Fibroblast of lung (primary cell): Measurements from ENCODE around the gene RAB25. TPM values are rescaled to one million over a fixed set of nuclear protein-coding genes. Genes with fewer than 3 reads are reported as not detected.
"Not testable (repeated sequence)": the region's sequence is repeated elsewhere in the genome, so short reads cannot be mapped to it uniquely, and the experiment has no call there.

Experiments used
- DNase-seq, 2 donors: peaks; one replicate each; pipeline versions ENCODE4 v3.0.0 to v3.0.0-alpha.2; 2010; ENCODE audit warnings: low read depth in 2 of 2
- H2AFZ ChIP-seq: 2 replicates; pipeline ENCODE4 v1.5.1; 2012; ENCODE audit warnings: low read length, control low read depth, inconsistent platforms
- H3K27ac ChIP-seq: 2 replicates; pipeline ENCODE4 v1.5.1; 2011; ENCODE audit warnings: low read length, control low read depth; ENCODE audit not compliant: insufficient read depth
- H3K27me3 ChIP-seq: 2 replicates; pipeline ENCODE4 v1.5.1; 2011; ENCODE audit warnings: mild to moderate bottlenecking, low read length; ENCODE audit not compliant: control insufficient read depth, insufficient read depth
- H3K36me3 ChIP-seq: 2 replicates; pipeline ENCODE4 v1.5.1; 2011; ENCODE audit warnings: low read length; ENCODE audit not compliant: control insufficient read depth, insufficient read depth
- H3K4me1 ChIP-seq: 2 replicates; pipeline ENCODE4 v1.5.1; 2011; ENCODE audit warnings: low read length; ENCODE audit not compliant: control insufficient read depth, insufficient read depth; ENCODE audit errors: extremely low read depth
- H3K4me2 ChIP-seq: 2 replicates; pipeline ENCODE4 v1.5.1; 2011; ENCODE audit warnings: low read length, control low read depth; ENCODE audit not compliant: insufficient read depth; ENCODE audit errors: extremely low read depth
- H3K4me3 ChIP-seq, 4 experiments: fragments of 200-600 bp in 1 of 4; sonication (generic) in 1 of 4; replicated peaks in 1 of 4; 2 replicates each; pipeline ENCODE4 v1.5.1; 2011 to 2016; ENCODE audit warnings: low read length in 4 of 4, low read depth in 3 of 4, mild to moderate bottlenecking in 3 of 4, control low read depth in 2 of 4, inconsistent platforms in 1 of 4, mixed read lengths in 1 of 4; ENCODE audit not compliant: insufficient read depth in 1 of 4; ENCODE audit errors: control extremely low read depth in 1 of 4
- H3K79me2 ChIP-seq: 2 replicates; pipeline ENCODE4 v1.5.1; 2012; ENCODE audit warnings: mild to moderate bottlenecking, low read length, inconsistent platforms; ENCODE audit not compliant: control insufficient read depth, insufficient read depth
- H3K9ac ChIP-seq: 2 replicates; pipeline ENCODE4 v1.5.1; 2011; ENCODE audit warnings: mild to moderate bottlenecking, low read length, control low read depth; ENCODE audit not compliant: insufficient read depth
- H3K9me3 ChIP-seq: 2 replicates; pipeline ENCODE4 v1.5.1; 2012; ENCODE audit warnings: low read depth, low read length; ENCODE audit not compliant: control insufficient read depth, insufficient read depth
- H4K20me1 ChIP-seq: 2 replicates; pipeline ENCODE4 v1.5.1; 2011; ENCODE audit warnings: low read length; ENCODE audit not compliant: control insufficient read depth, insufficient read depth; ENCODE audit errors: extremely low read depth
- EZH2 ChIP-seq: IDR thresholded peaks from 2 replicates; pipeline ENCODE4 v1.5.1; 2012; ENCODE audit warnings: low read length, control low read depth, mild to moderate bottlenecking; ENCODE audit errors: missing control alignments
- polyA plus RNA-seq, 2 donors: library from polyadenylated mRNA; depleted of rRNA in 1 of 2; stranded (reverse) in 1 of 2; unstranded in 1 of 2; fragments of >200 nt; gene quantifications; 2 replicates each; pipeline ENCODE4 v1.2.1, GENCODE V29; 2011 to 2012; ENCODE audit warnings: missing spikeins in 1 of 2
- total RNA-seq: library from RNA; depleted of rRNA; stranded (reverse); fragments of >200 nt; gene quantifications from 2 replicates; pipeline ENCODE4 v1.2.1, GENCODE V29; 2014
- TF ChIP-seq, protein P1 (sequence below), 2 donors: IDR thresholded peaks in 1 of 2; conservative IDR thresholded peaks in 1 of 2; 1 replicate in 1 of 2; 2 replicates in 1 of 2; pipeline ENCODE4 v1.5.1; 2011 to 2012; ENCODE audit warnings: low read length in 2 of 2, control low read depth in 1 of 2, inconsistent platforms in 1 of 2, low read depth in 1 of 2, mild to moderate bottlenecking in 1 of 2

RAB25 gene
- total and polyA plus RNA-seq, 2 donors (not counting 1 experiment from before 2014, with no cell fraction given), result not detected

DNA sequence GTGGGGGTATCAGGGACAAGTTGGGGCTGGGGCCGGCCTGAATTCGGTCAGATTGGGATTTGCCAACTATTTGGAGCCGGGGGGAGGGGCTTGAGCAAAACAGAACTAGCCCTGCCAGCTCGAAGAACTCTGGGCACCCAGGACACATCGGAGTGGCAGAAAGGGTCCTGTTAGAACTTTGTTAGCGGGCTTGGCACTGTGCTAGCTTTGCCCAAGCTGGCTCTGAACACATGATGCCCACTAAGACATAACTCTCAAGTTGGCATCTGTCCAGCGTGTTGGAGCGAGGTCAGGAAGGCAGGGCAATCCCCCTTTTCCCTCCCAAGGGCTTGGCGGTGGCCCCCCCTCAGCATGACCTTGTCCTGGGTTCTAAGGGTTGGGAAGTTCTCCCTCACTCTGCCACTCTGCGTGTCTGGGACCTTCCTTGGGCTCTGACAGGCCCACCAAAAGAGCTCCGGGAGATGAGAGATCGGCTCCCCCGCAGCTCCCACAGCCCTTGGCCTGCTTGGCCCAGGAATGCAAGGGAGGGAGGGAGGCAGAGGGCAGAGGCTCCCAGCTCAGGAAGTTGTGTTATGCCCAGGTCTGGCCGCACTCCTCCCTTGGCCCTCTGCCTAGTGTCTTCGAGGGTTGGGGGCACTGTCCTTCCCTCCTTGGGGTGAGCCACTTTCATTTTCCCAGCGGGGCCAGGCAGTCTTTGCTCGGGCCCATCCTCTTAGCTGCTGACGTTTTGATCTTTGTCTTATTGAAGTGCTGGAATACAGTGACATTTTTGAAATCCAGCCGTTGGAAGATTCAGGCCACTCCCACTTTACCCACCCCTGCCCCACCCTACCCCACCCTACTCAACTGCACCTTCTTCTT, 54.8 kb downstream of the RAB25 start:
- peak overlapping the region; percentile 100 for H3K9ac ChIP-seq
- H3K36me3 ChIP-seq, result peaks cover 4% of the 10 kb centered on the region
- TF ChIP-seq, protein P1, sequence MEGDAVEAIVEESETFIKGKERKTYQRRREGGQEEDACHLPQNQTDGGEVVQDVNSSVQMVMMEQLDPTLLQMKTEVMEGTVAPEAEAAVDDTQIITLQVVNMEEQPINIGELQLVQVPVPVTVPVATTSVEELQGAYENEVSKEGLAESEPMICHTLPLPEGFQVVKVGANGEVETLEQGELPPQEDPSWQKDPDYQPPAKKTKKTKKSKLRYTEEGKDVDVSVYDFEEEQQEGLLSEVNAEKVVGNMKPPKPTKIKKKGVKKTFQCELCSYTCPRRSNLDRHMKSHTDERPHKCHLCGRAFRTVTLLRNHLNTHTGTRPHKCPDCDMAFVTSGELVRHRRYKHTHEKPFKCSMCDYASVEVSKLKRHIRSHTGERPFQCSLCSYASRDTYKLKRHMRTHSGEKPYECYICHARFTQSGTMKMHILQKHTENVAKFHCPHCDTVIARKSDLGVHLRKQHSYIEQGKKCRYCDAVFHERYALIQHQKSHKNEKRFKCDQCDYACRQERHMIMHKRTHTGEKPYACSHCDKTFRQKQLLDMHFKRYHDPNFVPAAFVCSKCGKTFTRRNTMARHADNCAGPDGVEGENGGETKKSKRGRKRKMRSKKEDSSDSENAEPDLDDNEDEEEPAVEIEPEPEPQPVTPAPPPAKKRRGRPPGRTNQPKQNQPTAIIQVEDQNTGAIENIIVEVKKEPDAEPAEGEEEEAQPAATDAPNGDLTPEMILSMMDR (conservative IDR thresholded peaks at IDR 0.05 in 1 of 2, IDR thresholded peaks at IDR 0.05 in 1 of 2; ENCODE audit: low read depth in 1 of 2, low read length in 2 of 2), result no peak
- TF ChIP-seq EZH2, result no peak
- peaks cover 3% of the 10 kb centered on the region for H4K20me1 ChIP-seq
- H3K27ac ChIP-seq, result peak overlapping the region; percentile 99
- H3K79me2 ChIP-seq, result peaks cover 63% of the 10 kb centered on the region
- no peaks in the 10 kb centered on the region for H3K9me3 ChIP-seq
- peak overlapping the region; percentile 91 to 100 (median 96) for H3K4me3 ChIP-seq
- peak overlapping the region; percentile 66 for H3K4me2 ChIP-seq
- no peak overlapping the region for H2AFZ ChIP-seq
- DNase-seq, result peak; percentile 56 to 71
- H3K4me1 ChIP-seq, result peaks cover 28% of the 10 kb centered on the region
- H3K27me3 ChIP-seq, result no peaks in the 10 kb centered on the region

DNA sequence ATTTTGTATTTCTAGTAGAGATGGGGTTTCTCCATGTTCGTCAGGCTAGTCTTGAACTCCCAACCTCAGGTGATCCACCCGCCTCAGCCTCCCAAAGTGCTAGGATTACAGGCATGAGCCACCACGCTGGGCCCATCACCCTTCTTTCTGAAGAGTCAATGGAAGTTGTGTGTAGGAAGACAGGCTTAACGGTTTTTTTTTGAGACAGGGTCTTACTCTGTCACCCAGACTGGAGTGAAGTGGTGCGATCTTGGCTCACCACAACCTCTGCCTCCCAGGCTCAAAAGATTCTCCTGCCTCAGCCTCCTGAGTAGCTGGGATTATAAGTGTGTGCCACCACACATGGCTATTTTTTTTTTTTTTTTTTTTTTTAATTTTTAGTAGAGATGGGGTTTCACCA, 55.8 kb downstream of the RAB25 start:
- Histone ChIP-seq H3K4me1 (peaks cover 32% of the 10 kb centered on the region), H3K79me2 (peaks cover 73% of the 10 kb centered on the region), H3K4me2 (peak overlapping the region; percentile 66), H3K9ac (peak overlapping the region; percentile 64), H3K4me3 (peak overlapping the region; percentile 91 to 100 (median 96)), H3K27ac (peak overlapping the region; percentile 99)
- not testable (repeated sequence) for H3K9me3 ChIP-seq, H3K36me3 ChIP-seq, DNase-seq, H3K27me3 ChIP-seq, H4K20me1 ChIP-seq, H2AFZ ChIP-seq

DNA sequence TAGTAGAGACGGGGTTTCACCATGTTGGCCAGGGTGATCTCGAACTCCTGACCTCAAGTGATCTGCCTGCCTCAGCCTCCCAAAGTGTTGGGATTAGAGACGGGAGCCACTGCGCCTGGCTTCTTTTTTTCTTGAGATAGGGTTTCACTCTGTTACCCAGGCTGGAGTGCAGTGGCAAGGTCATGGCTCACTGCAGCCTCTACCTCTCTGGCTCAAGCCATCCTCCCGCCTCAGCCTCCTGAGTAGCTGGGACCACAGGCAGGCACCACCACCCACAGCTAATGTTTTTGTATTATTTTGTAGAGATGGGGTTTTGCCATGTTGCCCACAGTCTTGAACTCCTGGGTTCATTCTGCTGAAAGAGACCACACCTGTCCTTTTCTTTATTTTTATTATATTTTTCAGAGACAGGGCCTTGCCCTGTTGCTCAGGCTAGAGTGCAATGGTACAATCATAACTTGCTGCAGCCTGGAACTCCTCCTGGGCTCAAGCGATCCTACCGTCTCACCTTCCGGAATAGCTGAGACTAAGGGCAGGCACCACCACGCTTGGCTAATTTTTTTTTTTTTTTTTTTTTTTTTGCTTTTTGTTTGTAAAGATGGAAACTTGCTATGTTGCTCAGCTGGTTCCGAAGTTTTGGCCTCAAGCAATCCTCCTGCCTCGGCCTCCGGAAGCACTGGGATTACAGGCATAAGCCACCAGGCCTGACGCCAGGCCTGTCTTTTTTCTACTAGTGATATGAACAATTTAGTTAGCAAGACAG, 56.6 kb downstream of the RAB25 start:
- Histone ChIP-seq H3K4me3 (peak overlapping the region; percentile 91 to 100 (median 96)), H4K20me1 (peaks cover 3% of the 10 kb centered on the region), H3K9me3 (no peaks in the 10 kb centered on the region), H3K27me3 (no peaks in the 10 kb centered on the region), H3K36me3 (peaks cover 4% of the 10 kb centered on the region), H3K27ac (peak overlapping the region; percentile 99), H3K4me2 (peak overlapping the region; percentile 90), H3K9ac (peak overlapping the region; percentile 53), H3K4me1 (peaks cover 29% of the 10 kb centered on the region), H3K79me2 (peaks cover 81% of the 10 kb centered on the region), H2AFZ (no peak overlapping the region)
- no peak for DNase-seq
- TF ChIP-seq, protein P1 (conservative IDR thresholded peaks at IDR 0.05 in 1 of 2, IDR thresholded peaks at IDR 0.05 in 1 of 2; ENCODE audit: low read depth in 1 of 2, low read length in 2 of 2), result no peak
- no peak for TF ChIP-seq EZH2
